GM18498 (cell line): ENCODE data around the gene PDK2.

ENCODE experiments used
- ATAC-seq: cut with Tn5 transposase; IDR thresholded peaks from one replicate; pipeline ENCODE4 v1.9.1; 2021; ENCODE audit warnings: mild to moderate bottlenecking, moderate library complexity; ENCODE audit not compliant: unreplicated experiment

Gene PDK2

GRCh38 chr17:50094753-50095619 lies at the start of gene PDK2:
Gene PDK2 (plus strand): TSS chr17:50095351. CDS start chr17:50095436, 85 bp downstream.
- ATAC-seq = peak; percentile 91

GRCh38 chr17:50046179-50046578 lies 49.0 kb upstream of the PDK2 start:
- no peak for ATAC-seq

GRCh38 chr17:50046667-50047066 lies 48.5 kb upstream of the PDK2 start:
- ATAC-seq = no peak

GRCh38 chr17:50047083-50047482 lies 48.1 kb upstream of the PDK2 start:
- no peak for ATAC-seq

GRCh38 chr17:50047488-50048126 lies 47.5 kb upstream of the PDK2 start:
- ATAC-seq = no peak

GRCh38 chr17:50048146-50048720 lies 46.9 kb upstream of the PDK2 start:
- ATAC-seq = no peak

GRCh38 chr17:50048988-50049387 lies 46.2 kb upstream of the PDK2 start:
- ATAC-seq = no peak

GRCh38 chr17:50049636-50050035 lies 45.5 kb upstream of the PDK2 start:
- ATAC-seq = no peak

- no peak for ATAC-seq
Observed at GRCh38 chr17:50050431-50051032, 44.6 kb upstream of the PDK2 start.

GRCh38 chr17:50051082-50051576 lies 44.0 kb upstream of the PDK2 start:
- no peak for ATAC-seq

- ATAC-seq = no peak
Observed at GRCh38 chr17:50051606-50052005, 43.5 kb upstream of the PDK2 start.

GRCh38 chr17:50052241-50052796 lies 42.8 kb upstream of the PDK2 start:
- no peak for ATAC-seq

GRCh38 chr17:50052822-50053653 lies 42.1 kb upstream of the PDK2 start:
- no peak for ATAC-seq

- no peak for ATAC-seq
Observed at GRCh38 chr17:50053654-50053960, 41.5 kb upstream of the PDK2 start.

GRCh38 chr17:50055055-50055425 lies 40.1 kb upstream of the PDK2 start:
- ATAC-seq = no peak

- ATAC-seq = peak; percentile 46
Observed at GRCh38 chr17:50055426-50056216, 39.5 kb upstream of the PDK2 start, which contains the start of gene ITGA3. Gene ITGA3 (plus strand): TSS chr17:50056110. CDS start chr17:50056440, 330 bp downstream.

GRCh38 chr17:50056217-50056960 lies 38.8 kb upstream of the PDK2 start:
- peak; percentile 54 for ATAC-seq

- ATAC-seq = no peak
Observed at GRCh38 chr17:50056961-50057330, 38.2 kb upstream of the PDK2 start.

- ATAC-seq = no peak
Observed at GRCh38 chr17:50057521-50057991, 37.6 kb upstream of the PDK2 start.
